Endothelial cell of umbilical vein (primary cell): Measurements from ENCODE around the gene COMMD10. TPM values are rescaled to one million over a fixed set of nuclear protein-coding genes. Genes with fewer than 3 reads are reported as not detected.

Experiments
- BruUV-seq: library from RNA; stranded (reverse); fragments of 400-500 nt; replicated peaks from 2 replicates; lab custom pipeline; 2021; lab: Mats Ljungman, UMichigan
- CTCF ChIA-PET: fragments of 300-600, 350-600 bp; sonication (Branson Sonifier 250); formaldehyde crosslinking; loops from one replicate; lab custom pipeline; 2021; ENCODE audit warnings: antibody characterized with exemption, inconsistent platforms; lab: Charles Lee
- POLR2A ChIA-PET: fragments of 300-600, 350-600 bp; sonication (Branson Sonifier 250); formaldehyde crosslinking; loops from one replicate; lab custom pipeline; 2021; ENCODE audit warnings: antibody characterized with exemption, inconsistent platforms; lab: Charles Lee
- DNase-seq: peaks from one replicate; pipeline ENCODE4 v3.0.0-alpha.2; 2011; ENCODE audit warnings: low read depth, low spot score
- FAIRE-seq: peaks from 2 replicates; lab custom pipeline; 2011; peaks lifted over from hg19 to GRCh38; lab: Jason Lieb, UNC
- H2AFZ ChIP-seq: 2 replicates; pipeline ENCODE4 v1.6.0; 2012; ENCODE audit warnings: low read depth, low read length, control low read depth, inconsistent platforms
- H3K27ac ChIP-seq: 2 replicates; pipeline ENCODE4 v1.5.1; 2011; ENCODE audit warnings: low read depth, mild to moderate bottlenecking, control low read depth, low read length, moderate library complexity; ENCODE audit not compliant: insufficient read depth
- H3K27me3 ChIP-seq, 2 experiments: 2 replicates each; pipeline versions ENCODE4 v1.6.0 to v1.6.1; 2011; ENCODE audit warnings: low read length in 2 of 2, mixed read lengths in 1 of 2; ENCODE audit not compliant: control insufficient read depth in 2 of 2, insufficient read depth in 2 of 2
- H3K36me3 ChIP-seq, 2 experiments: 2 replicates in 1 of 2; 3 replicates in 1 of 2; pipeline ENCODE4 v1.5.1; 2011; ENCODE audit warnings: low read length in 2 of 2, mild to moderate bottlenecking in 1 of 2, moderate library complexity in 1 of 2; ENCODE audit not compliant: control insufficient read depth in 2 of 2, insufficient read depth in 2 of 2; ENCODE audit errors: extremely low read depth in 1 of 2
- H3K4me1 ChIP-seq: 3 replicates; pipeline ENCODE4 v1.5.1; 2011; ENCODE audit warnings: mild to moderate bottlenecking, low read length; ENCODE audit not compliant: control insufficient read depth, insufficient read depth; ENCODE audit errors: extremely low read depth
- H3K4me2 ChIP-seq: 2 replicates; pipeline ENCODE4 v1.6.1; 2011; ENCODE audit warnings: low read length, control low read depth, mixed read lengths; ENCODE audit not compliant: insufficient read depth
- H3K4me3 ChIP-seq, 3 experiments: fragments of 200-600 bp in 1 of 3; sonication (generic), shearing (Covaris generic) in 1 of 3; replicated peaks in 1 of 3; 2 replicates each; pipeline ENCODE4 v1.5.1; 2011 to 2016; ENCODE audit warnings: control low read depth in 3 of 3, low read length in 3 of 3, mild to moderate bottlenecking in 2 of 3, inconsistent platforms in 1 of 3, low read depth in 1 of 3, moderate library complexity in 1 of 3; ENCODE audit not compliant: insufficient read depth in 1 of 3
- H3K79me2 ChIP-seq: 2 replicates; pipeline ENCODE4 v1.6.0; 2012; ENCODE audit warnings: low read length, inconsistent platforms; ENCODE audit not compliant: control insufficient read depth, insufficient read depth
- H3K9ac ChIP-seq: replicated peaks from 2 replicates; pipeline ENCODE3; 2011; ENCODE audit warnings: low read length, control low read depth; ENCODE audit not compliant: insufficient read depth; ENCODE audit errors: extremely low read depth
- H3K9me1 ChIP-seq: replicated peaks from 3 replicates; pipeline ENCODE4 v1.6.0; 2011; ENCODE audit warnings: mild to moderate bottlenecking, low read length; ENCODE audit not compliant: control insufficient read depth, insufficient read depth; ENCODE audit errors: extremely low read depth
- H3K9me3 ChIP-seq: replicated peaks from 2 replicates; pipeline ENCODE4 v1.5.1; 2012; ENCODE audit warnings: low read length, inconsistent platforms; ENCODE audit not compliant: control insufficient read depth, insufficient read depth
- H4K20me1 ChIP-seq: replicated peaks from 2 replicates; pipeline ENCODE3; 2011; ENCODE audit warnings: mild to moderate bottlenecking, low read length; ENCODE audit not compliant: control insufficient read depth, insufficient read depth; ENCODE audit errors: extremely low read depth
- CTCF ChIP-seq, 2 donors: IDR thresholded peaks; 1 replicate in 1 of 2; 2 replicates in 1 of 2; pipeline ENCODE4 v1.5.1; 2011; ENCODE audit warnings: low read length in 2 of 2, mild to moderate bottlenecking in 2 of 2, moderate library complexity in 2 of 2, control low read depth in 1 of 2, inconsistent platforms in 1 of 2, low read depth in 1 of 2; ENCODE audit not compliant: insufficient read depth in 1 of 2; ENCODE audit errors: extremely low read depth in 1 of 2
- EZH2 ChIP-seq: IDR thresholded peaks from 2 replicates; pipeline ENCODE4 v1.6.1; 2012; ENCODE audit warnings: borderline replicate concordance, low read depth, mild to moderate bottlenecking, moderate library complexity, low read length, inconsistent platforms; ENCODE audit not compliant: severe bottlenecking
- FOS ChIP-seq: IDR thresholded peaks from 2 replicates; pipeline ENCODE4 v1.6.1; 2011; ENCODE audit warnings: mild to moderate bottlenecking, low read length, moderate library complexity, borderline replicate concordance; ENCODE audit not compliant: insufficient read depth
- GATA2 ChIP-seq: IDR thresholded peaks from 2 replicates; pipeline ENCODE4 v1.7.0; 2011; ENCODE audit warnings: low read depth, mild to moderate bottlenecking, moderate library complexity, mixed read lengths, low read length; ENCODE audit not compliant: insufficient read length, insufficient read depth
- JUN ChIP-seq: IDR thresholded peaks from 2 replicates; pipeline ENCODE4 v1.6.1; 2011; ENCODE audit warnings: borderline replicate concordance, low read depth; ENCODE audit not compliant: insufficient read length, insufficient read depth
- MAX ChIP-seq: IDR thresholded peaks from 2 replicates; pipeline ENCODE4 v1.6.1; 2011; ENCODE audit not compliant: insufficient read depth, insufficient read length
- MYC ChIP-seq: IDR thresholded peaks from one replicate; pipeline ENCODE4 v1.6.1; 2011; ENCODE audit warnings: mild to moderate bottlenecking, low read depth, low read length
- POLR2A ChIP-seq: IDR thresholded peaks from 2 replicates; pipeline ENCODE4 v1.6.1; 2012; ENCODE audit warnings: low read depth, mild to moderate bottlenecking, control low read depth, low read length
- POLR2AphosphoS5 ChIP-seq: IDR thresholded peaks from 2 replicates; pipeline ENCODE4 v1.6.1; 2012; ENCODE audit warnings: low read depth, mild to moderate bottlenecking, control low read depth, low read length, moderate library complexity; ENCODE audit not compliant: insufficient read depth
- dilution Hi-C: fragments of 300-500 bp; cut with MboI; formaldehyde crosslinking; loops from one replicate; pipeline ENCODE4 v1.15.0; 2019; ENCODE audit warnings: low sequenced_read_pairs; ENCODE audit not compliant: extremely low pct_ligation_motif_present
- intact Hi-C: fragments of 100-400 bp; cut with micrococcal nuclease; formaldehyde crosslinking; loops from one replicate; pipeline ENCODE4 v1.10.0; 2022
- polyA plus RNA-seq, 4 experiments: library from polyadenylated mRNA; depleted of rRNA in 3 of 4; stranded (reverse) in 3 of 4; unstranded in 1 of 4; fragments of >200 nt; gene quantifications; 2 replicates each; pipeline versions ENCODE4 v1.2.1 to v1.2.3, GENCODE V29; 2011 to 2012; ENCODE audit warnings: missing spikeins in 1 of 4
- total RNA-seq: library from RNA; stranded (reverse); gene quantifications from 2 replicates; pipeline ENCODE4 v1.2.3, GENCODE V29; 2021

COMMD10 gene
- total and polyA plus RNA-seq, 2 donors (not counting 3 experiments of a cell fraction or from before 2014, with no cell fraction given): 12.5 to 27.0 TPM

GRCh38 chr5:116045821-116046220, 39.0 kb upstream of the COMMD10 start:
- Histone ChIP-seq H3K27ac (no peak overlapping the region), H4K20me1 (no peaks in the 10 kb centered on the region), H3K9me3 (no peaks in the 10 kb centered on the region), H3K79me2 (no peaks in the 10 kb centered on the region), H2AFZ (no peak overlapping the region), H3K4me2 (no peak overlapping the region), H3K9me1 (no peaks in the 10 kb centered on the region), H3K27me3 (peaks cover 0 to 2% of the 10 kb centered on the region in 2 experiments), H3K9ac (no peak overlapping the region), H3K4me1 (no peaks in the 10 kb centered on the region), H3K36me3 (no peaks in the 10 kb centered on the region), H3K4me3 (no peak overlapping the region)
- CTCF ChIA-PET: no interaction called here
- POLR2A ChIA-PET: no interaction called here
- no peak for TF ChIP-seq GATA2
- TF ChIP-seq POLR2A: no peak
- no TSS peak for BruUV-seq
- FAIRE-seq: no peak
- no peak for DNase-seq
- intact Hi-C loops (no loop called here), dilution Hi-C loops (no loop called here)

- no peak for FAIRE-seq
- DNase-seq: no peak
- Histone ChIP-seq H3K36me3 (no peaks in the 10 kb centered on the region), H4K20me1 (no peaks in the 10 kb centered on the region), H3K9ac (no peak overlapping the region), H3K9me3 (no peaks in the 10 kb centered on the region), H3K4me1 (no peaks in the 10 kb centered on the region), H3K27me3 (peaks cover 0 to 2% of the 10 kb centered on the region in 2 experiments), H3K27ac (no peak overlapping the region), H2AFZ (no peak overlapping the region), H3K79me2 (no peaks in the 10 kb centered on the region), H3K4me2 (no peak overlapping the region), H3K9me1 (no peaks in the 10 kb centered on the region), H3K4me3 (no peak overlapping the region)
- no peak for TF ChIP-seq MYC
- no peak for TF ChIP-seq MAX
- no peak for TF ChIP-seq POLR2A
- no peak for TF ChIP-seq EZH2
- TF ChIP-seq JUN: no peak
- no peak for TF ChIP-seq POLR2AphosphoS5
- TF ChIP-seq CTCF (IDR thresholded peaks at IDR 0.05; ENCODE audit: extremely low read depth in 1 of 2, insufficient read depth in 1 of 2, low read depth in 1 of 2, low read length in 2 of 2): no peak
- no peak for TF ChIP-seq FOS
- TF ChIP-seq GATA2: no peak
- dilution Hi-C loops: no loop called here
- intact Hi-C loops: no loop called here
- BruUV-seq: no TSS peak
- POLR2A ChIA-PET: no interaction called here
- CTCF ChIA-PET: no interaction called here
These were observed 38.6 kb upstream of the COMMD10 start for GRCh38 chr5:116046261-116046660.
